ENCODE data around the gene CALN1. TPM values are rescaled to one million over a fixed set of nuclear protein-coding genes. Genes with fewer than 3 reads are reported as not detected.

Gene CALN1
- polyA plus RNA-seq, 1 donor (not counting 4 experiments of a cell fraction or from before 2014, with no cell fraction given), result not detected

- dilution Hi-C loops (cut with MboI; ENCODE audit: extremely low pct_ligation_motif_present, low sequenced_read_pairs), result loop anchor here (25.0 kb wide), 1 partner anchor 95 kb away; no protein-coding TSS in a partner anchor
- no peaks in the 10 kb centered on the region for H3K79me2 ChIP-seq (ENCODE audit: control insufficient read depth, insufficient read depth, low read length)
- FAIRE-seq, result no peak
These were observed 569.4 kb downstream of the CALN1 start for GRCh38 chr7:71842786-71843185.

GRCh38 chr7:71842381-71842780, 569.8 kb downstream of the CALN1 start:
- no peak overlapping the region for H3K4me3 ChIP-seq (ENCODE audit: control insufficient read depth in 2 of 3, extremely low read depth in 1 of 3, insufficient read depth in 2 of 3, low read depth in 1 of 3, low read length in 3 of 3)
- H3K9ac ChIP-seq (ENCODE audit: control insufficient read depth, extremely low read depth, insufficient read depth, low read length), result no peak overlapping the region
- dilution Hi-C loops (cut with MboI; ENCODE audit: extremely low pct_ligation_motif_present, low sequenced_read_pairs), result loop anchor here (25.0 kb wide), 1 partner anchor 95 kb away; no protein-coding TSS in a partner anchor
- no peaks in the 10 kb centered on the region for H3K9me1 ChIP-seq (ENCODE audit: control insufficient read depth, extremely low read depth, insufficient read depth, low read length)
- H3K4me2 ChIP-seq (ENCODE audit: control insufficient read depth, extremely low read depth, insufficient read depth, low read depth, low read length), result no peak overlapping the region
- DNase-seq (ENCODE audit: low read depth, low spot score) (no peak), FAIRE-seq (no peak)
- no peaks in the 10 kb centered on the region for H3K27me3 ChIP-seq (ENCODE audit: control insufficient read depth, extremely low read depth, insufficient read depth, low read length)
- no peak overlapping the region for H3K27ac ChIP-seq (ENCODE audit: control insufficient read depth, insufficient read depth, low read length)
- no peaks in the 10 kb centered on the region for H3K9me3 ChIP-seq (ENCODE audit: control insufficient read depth, low read depth, low read length)
- no peak for TF ChIP-seq EZH2 (IDR thresholded peaks at IDR 0.05; ENCODE audit: low read length)
- TF ChIP-seq, protein P1, sequence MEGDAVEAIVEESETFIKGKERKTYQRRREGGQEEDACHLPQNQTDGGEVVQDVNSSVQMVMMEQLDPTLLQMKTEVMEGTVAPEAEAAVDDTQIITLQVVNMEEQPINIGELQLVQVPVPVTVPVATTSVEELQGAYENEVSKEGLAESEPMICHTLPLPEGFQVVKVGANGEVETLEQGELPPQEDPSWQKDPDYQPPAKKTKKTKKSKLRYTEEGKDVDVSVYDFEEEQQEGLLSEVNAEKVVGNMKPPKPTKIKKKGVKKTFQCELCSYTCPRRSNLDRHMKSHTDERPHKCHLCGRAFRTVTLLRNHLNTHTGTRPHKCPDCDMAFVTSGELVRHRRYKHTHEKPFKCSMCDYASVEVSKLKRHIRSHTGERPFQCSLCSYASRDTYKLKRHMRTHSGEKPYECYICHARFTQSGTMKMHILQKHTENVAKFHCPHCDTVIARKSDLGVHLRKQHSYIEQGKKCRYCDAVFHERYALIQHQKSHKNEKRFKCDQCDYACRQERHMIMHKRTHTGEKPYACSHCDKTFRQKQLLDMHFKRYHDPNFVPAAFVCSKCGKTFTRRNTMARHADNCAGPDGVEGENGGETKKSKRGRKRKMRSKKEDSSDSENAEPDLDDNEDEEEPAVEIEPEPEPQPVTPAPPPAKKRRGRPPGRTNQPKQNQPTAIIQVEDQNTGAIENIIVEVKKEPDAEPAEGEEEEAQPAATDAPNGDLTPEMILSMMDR (optimal IDR thresholded peaks at IDR 0.05 in 1 of 3, IDR thresholded peaks at IDR 0.05 in 1 of 3, conservative IDR thresholded peaks at IDR 0.05 in 1 of 3; ENCODE audit: extremely low read depth in 1 of 3, insufficient read depth in 2 of 3, low read length in 3 of 3), result no peak
- no peaks in the 10 kb centered on the region for H3K36me3 ChIP-seq (ENCODE audit: control insufficient read depth in 2 of 2, extremely low read depth in 1 of 2, insufficient read depth in 2 of 2, low read length in 2 of 2)
- no peaks in the 10 kb centered on the region for H4K20me1 ChIP-seq (ENCODE audit: control insufficient read depth, extremely low read depth, insufficient read depth, low read length)
- H3K4me1 ChIP-seq (ENCODE audit: control insufficient read depth, extremely low read depth, insufficient read depth, low read length), result no peaks in the 10 kb centered on the region
- H3K79me2 ChIP-seq (ENCODE audit: control insufficient read depth, insufficient read depth, low read length), result no peaks in the 10 kb centered on the region
- no peak overlapping the region for H2AFZ ChIP-seq (ENCODE audit: control insufficient read depth, low read length)

More at GRCh38 chr7:71842786-71843185, 569.4 kb downstream of the CALN1 start:
- Histone ChIP-seq H3K4me1 (ENCODE audit: control insufficient read depth, extremely low read depth, insufficient read depth, low read length) (no peaks in the 10 kb centered on the region), H3K4me2 (ENCODE audit: control insufficient read depth, extremely low read depth, insufficient read depth, low read depth, low read length) (no peak overlapping the region), H3K9ac (ENCODE audit: control insufficient read depth, extremely low read depth, insufficient read depth, low read length) (no peak overlapping the region), H3K9me1 (ENCODE audit: control insufficient read depth, extremely low read depth, insufficient read depth, low read length) (no peaks in the 10 kb centered on the region), H3K27me3 (ENCODE audit: control insufficient read depth, extremely low read depth, insufficient read depth, low read length) (no peaks in the 10 kb centered on the region), H2AFZ (ENCODE audit: control insufficient read depth, low read length) (no peak overlapping the region), H3K9me3 (ENCODE audit: control insufficient read depth, low read depth, low read length) (no peaks in the 10 kb centered on the region), H3K4me3 (ENCODE audit: control insufficient read depth in 2 of 3, extremely low read depth in 1 of 3, insufficient read depth in 2 of 3, low read depth in 1 of 3, low read length in 3 of 3) (no peak overlapping the region), H3K36me3 (ENCODE audit: control insufficient read depth in 2 of 2, extremely low read depth in 1 of 2, insufficient read depth in 2 of 2, low read length in 2 of 2) (no peaks in the 10 kb centered on the region), H3K27ac (ENCODE audit: control insufficient read depth, insufficient read depth, low read length) (no peak overlapping the region), H4K20me1 (ENCODE audit: control insufficient read depth, extremely low read depth, insufficient read depth, low read length) (no peaks in the 10 kb centered on the region)
- TF ChIP-seq, protein P1 (optimal IDR thresholded peaks at IDR 0.05 in 1 of 3, IDR thresholded peaks at IDR 0.05 in 1 of 3, conservative IDR thresholded peaks at IDR 0.05 in 1 of 3; ENCODE audit: extremely low read depth in 1 of 3, insufficient read depth in 2 of 3, low read length in 3 of 3), result no peak
- TF ChIP-seq EZH2 (IDR thresholded peaks at IDR 0.05; ENCODE audit: low read length), result no peak
- DNase-seq (ENCODE audit: low read depth, low spot score), result no peak
